ENCODE data around the gene DDX5. TPM values are rescaled to one million over a fixed set of nuclear protein-coding genes. Genes with fewer than 3 reads are reported as not detected.

DDX5 gene
- total RNA-seq, 1 donor from 2014 or later, result 1,273 TPM

DNA sequence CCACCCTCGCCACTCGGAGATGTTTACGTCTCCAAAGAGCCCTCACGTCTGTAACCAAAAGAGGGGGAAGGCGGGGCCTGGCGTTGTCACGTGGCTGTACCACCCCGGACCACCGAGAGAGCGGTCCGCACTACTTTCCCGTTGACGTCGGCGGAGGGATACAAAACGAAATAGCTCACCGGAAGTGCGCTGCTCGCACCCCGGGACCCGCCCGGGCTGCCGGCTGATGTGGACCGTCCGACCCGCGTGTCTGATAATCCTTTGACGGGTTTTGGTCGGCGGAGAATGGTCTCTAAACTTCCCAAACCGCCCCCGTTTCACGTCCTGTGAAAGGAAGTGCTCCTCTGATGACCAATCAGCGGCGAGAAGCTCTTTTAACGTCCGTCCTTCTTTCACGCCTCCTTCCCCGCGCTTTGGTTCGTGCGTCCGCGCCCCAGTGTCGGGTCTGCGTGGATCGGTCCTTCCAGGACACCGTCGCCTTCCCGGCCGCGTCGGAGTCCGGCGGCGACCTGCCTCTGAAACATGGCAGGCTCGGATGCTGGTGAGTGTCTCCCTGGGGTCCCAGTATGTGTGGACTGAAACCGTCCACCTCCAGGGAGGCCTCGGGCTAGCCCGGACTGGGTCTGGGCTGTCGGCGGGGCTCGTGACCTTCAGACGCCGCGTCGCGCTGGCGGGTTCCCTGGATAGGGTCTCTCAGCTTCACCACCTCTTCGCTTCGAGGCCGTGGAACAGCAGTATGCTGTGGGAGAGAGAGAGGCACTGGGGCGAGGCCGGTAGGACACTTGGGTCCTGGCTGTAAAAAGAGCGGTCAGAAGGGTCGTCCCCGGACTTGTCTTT, 705 bp upstream of the DDX5 start, which contains the start of gene CEP95:
Gene CEP95, plus strand, starts transcription at position 402 of the 837 bp plus-strand sequence. Its CDS starts 121 bp downstream, at position 523.
- H3K4me3 Mint-ChIP-seq (ENCODE audit: unreplicated experiment), result peak within 1 kb of the TSS; percentile 100
- peaks cover 29% of the 10 kb centered on the region for H3K27me3 Mint-ChIP-seq (ENCODE audit: unreplicated experiment)
- peak within 1 kb of the TSS; percentile 100 for H3K27ac Mint-ChIP-seq (ENCODE audit: unreplicated experiment)
- peaks cover 20% of the 10 kb centered on the region for H3K4me1 Mint-ChIP-seq (ENCODE audit: low read depth, unreplicated experiment)
- H3K36me3 Mint-ChIP-seq (ENCODE audit: unreplicated experiment), result peaks cover 11% of the 10 kb centered on the region
- no peak for TF ChIP-seq CTCF (IDR thresholded peaks at IDR 0.05; ENCODE audit: partially characterized antibody, unreplicated experiment)
- peak; percentile 94 for DNase-seq
- H3K9me3 Mint-ChIP-seq (ENCODE audit: unreplicated experiment), result peaks cover 29% of the 10 kb centered on the region

GRCh38 chr17:64505340-64506200, 519 bp downstream of the DDX5 start:
- H3K36me3 Mint-ChIP-seq (ENCODE audit: unreplicated experiment), result peaks cover 11% of the 10 kb centered on the region
- H3K27me3 Mint-ChIP-seq (ENCODE audit: unreplicated experiment), result peaks cover 29% of the 10 kb centered on the region
- peaks cover 30% of the 10 kb centered on the region for H3K9me3 Mint-ChIP-seq (ENCODE audit: unreplicated experiment)
- H3K4me3 Mint-ChIP-seq (ENCODE audit: unreplicated experiment), result peak overlapping the region; percentile 100
- peak; percentile 80 for DNase-seq
- H3K4me1 Mint-ChIP-seq (ENCODE audit: low read depth, unreplicated experiment), result peaks cover 20% of the 10 kb centered on the region
- peak overlapping the region; percentile 100 for H3K27ac Mint-ChIP-seq (ENCODE audit: unreplicated experiment)
- no peak for TF ChIP-seq CTCF (IDR thresholded peaks at IDR 0.05; ENCODE audit: partially characterized antibody, unreplicated experiment)

GRCh38 chr17:64504769-64505339, 1.2 kb downstream of the DDX5 start:
- Mint-ChIP-seq H3K9me3 (ENCODE audit: unreplicated experiment) (peaks cover 30% of the 10 kb centered on the region), H3K4me1 (ENCODE audit: low read depth, unreplicated experiment) (peaks cover 26% of the 10 kb centered on the region), H3K27me3 (ENCODE audit: unreplicated experiment) (peaks cover 29% of the 10 kb centered on the region), H3K4me3 (ENCODE audit: unreplicated experiment) (peak overlapping the region; percentile 100), H3K36me3 (ENCODE audit: unreplicated experiment) (peaks cover 11% of the 10 kb centered on the region), H3K27ac (ENCODE audit: unreplicated experiment) (peak overlapping the region; percentile 100)
- no peak for DNase-seq
- no peak for TF ChIP-seq CTCF (IDR thresholded peaks at IDR 0.05; ENCODE audit: partially characterized antibody, unreplicated experiment)

- H3K36me3 Mint-ChIP-seq (ENCODE audit: unreplicated experiment), result peaks cover 11% of the 10 kb centered on the region
- H3K4me3 Mint-ChIP-seq (ENCODE audit: unreplicated experiment), result peak overlapping the region; percentile 100
- no peak for TF ChIP-seq CTCF (IDR thresholded peaks at IDR 0.05; ENCODE audit: partially characterized antibody, unreplicated experiment)
- H3K27me3 Mint-ChIP-seq (ENCODE audit: unreplicated experiment), result peaks cover 31% of the 10 kb centered on the region
- peaks cover 30% of the 10 kb centered on the region for H3K9me3 Mint-ChIP-seq (ENCODE audit: unreplicated experiment)
- H3K27ac Mint-ChIP-seq (ENCODE audit: unreplicated experiment), result peak overlapping the region; percentile 100
- H3K4me1 Mint-ChIP-seq (ENCODE audit: low read depth, unreplicated experiment), result peaks cover 28% of the 10 kb centered on the region
- no peak for DNase-seq
Measured at GRCh38 chr17:64503821-64504768, 2.0 kb downstream of the DDX5 start.
